ENCODE measurements around the gene AFAP1L1. TPM values are rescaled to one million over a fixed set of nuclear protein-coding genes. Genes with fewer than 3 reads are reported as not detected.

The AFAP1L1 gene
- 44.9 TPM for polyA plus RNA-seq (2013, experiment 1 of 2)
- polyA plus RNA-seq (2013, experiment 2 of 2) = 32.9 TPM

- H3K4me3 ChIP-seq (ENCODE audit: extremely low read depth, insufficient read depth, low read length, poor library complexity, severe bottlenecking) = peak within 1 kb of the TSS; percentile 62
- H3K36me3 ChIP-seq (ENCODE audit: control insufficient read depth, insufficient read depth, low read length) = no peaks in the 10 kb centered on the region
- 1% methylated on average over 46 to 67 of the region's 81 CpGs for WGBS, 2 experiments (ENCODE audit: insufficient coverage in 2 of 2)
- H3K4me1 ChIP-seq (ENCODE audit: control insufficient read depth, insufficient read depth, low read length, poor library complexity, severe bottlenecking) = peaks cover 13% of the 10 kb centered on the region
- H3K27ac ChIP-seq (ENCODE audit: low read depth, low read length, severe bottlenecking) = no peak within 1 kb of the TSS
- H3K9me3 ChIP-seq (ENCODE audit: control insufficient read depth, low read length) = no peaks in the 10 kb centered on the region
Observed at GRCh38 chr5:149271716-149272563, at the start of gene AFAP1L1. Gene AFAP1L1 (plus strand): TSS chr5:149271859. CDS start chr5:149271969, 110 bp downstream.

DNA sequence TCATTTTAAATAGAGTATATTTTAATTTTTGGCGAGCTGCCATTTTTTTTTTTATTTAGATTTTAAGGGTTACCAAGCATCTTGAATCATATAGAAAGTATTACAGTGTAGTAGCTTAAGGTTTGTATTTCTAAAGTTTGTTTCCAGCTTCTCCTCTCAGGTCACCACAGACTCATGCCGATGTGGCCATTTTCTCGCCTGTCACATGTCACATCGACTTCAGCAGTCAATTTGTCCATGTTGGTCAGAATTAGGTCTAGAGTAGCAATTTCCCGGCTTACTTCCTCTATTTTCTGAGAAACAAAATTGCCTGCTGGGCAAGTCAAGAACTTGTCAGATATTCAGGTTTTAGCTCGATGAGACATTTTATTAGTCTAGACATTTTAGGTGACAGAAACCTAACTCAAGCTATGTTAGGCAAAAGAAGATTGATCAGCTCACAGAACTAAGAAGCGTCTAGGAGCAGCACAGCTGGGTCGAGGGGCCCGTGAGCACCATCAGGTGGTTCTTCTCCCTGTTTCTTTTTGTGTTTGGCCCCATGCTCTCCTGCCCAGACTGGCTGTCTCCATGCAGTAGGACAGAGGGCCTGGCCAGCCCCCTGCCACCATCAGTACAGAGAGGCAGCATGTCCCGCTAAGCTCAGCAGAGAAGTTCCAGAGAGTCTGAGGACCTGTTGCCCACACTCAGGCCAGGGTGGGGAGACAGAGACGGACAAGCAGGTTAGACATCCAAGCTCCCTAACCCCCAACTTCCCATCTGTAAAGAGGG lies 48.4 kb upstream of the AFAP1L1 start:
- 86 to 95% methylated on average over 7 to 9 of the region's 11 CpGs for WGBS, 2 experiments (ENCODE audit: insufficient coverage in 2 of 2)
- peaks cover 9% of the 10 kb centered on the region for H3K4me1 ChIP-seq (ENCODE audit: control insufficient read depth, insufficient read depth, low read length, poor library complexity, severe bottlenecking)
- no peaks in the 10 kb centered on the region for H3K36me3 ChIP-seq (ENCODE audit: control insufficient read depth, insufficient read depth, low read length)
- no peak overlapping the region for H3K27ac ChIP-seq (ENCODE audit: low read depth, low read length, severe bottlenecking)
- H3K9me3 ChIP-seq (ENCODE audit: control insufficient read depth, low read length) = no peaks in the 10 kb centered on the region
- H3K4me3 ChIP-seq (ENCODE audit: extremely low read depth, insufficient read depth, low read length, poor library complexity, severe bottlenecking) = no peak overlapping the region

DNA sequence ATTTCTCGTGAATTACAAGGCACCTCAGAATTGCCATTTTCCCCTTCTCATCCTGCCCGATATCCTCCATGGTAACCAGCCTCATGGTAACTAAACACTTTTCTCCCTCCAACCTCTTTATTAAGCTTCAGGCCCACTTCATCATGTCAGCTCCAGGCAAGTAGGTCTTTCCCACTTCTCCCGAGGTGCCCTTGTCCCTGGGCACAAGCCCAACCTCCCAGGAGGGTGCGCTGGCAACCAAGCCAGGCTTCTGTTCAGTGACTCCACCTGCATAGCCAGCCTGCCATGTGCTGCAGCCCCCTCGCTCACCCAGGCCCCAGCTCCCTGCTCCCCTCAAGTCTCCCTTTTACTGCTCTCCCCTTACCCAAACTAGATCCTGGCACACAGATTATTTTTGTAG lies 47.4 kb upstream of the AFAP1L1 start:
- H3K9me3 ChIP-seq (ENCODE audit: control insufficient read depth, low read length) = no peaks in the 10 kb centered on the region
- WGBS, 2 experiments (ENCODE audit: insufficient coverage in 2 of 2) = 90 to 91% methylated on average over 3 to 4 of the region's 5 CpGs
- peaks cover 16% of the 10 kb centered on the region for H3K4me1 ChIP-seq (ENCODE audit: control insufficient read depth, insufficient read depth, low read length, poor library complexity, severe bottlenecking)
- H3K4me3 ChIP-seq (ENCODE audit: extremely low read depth, insufficient read depth, low read length, poor library complexity, severe bottlenecking) = no peak overlapping the region
- no peak overlapping the region for H3K27ac ChIP-seq (ENCODE audit: low read depth, low read length, severe bottlenecking)
- H3K36me3 ChIP-seq (ENCODE audit: control insufficient read depth, insufficient read depth, low read length) = no peaks in the 10 kb centered on the region

DNA sequence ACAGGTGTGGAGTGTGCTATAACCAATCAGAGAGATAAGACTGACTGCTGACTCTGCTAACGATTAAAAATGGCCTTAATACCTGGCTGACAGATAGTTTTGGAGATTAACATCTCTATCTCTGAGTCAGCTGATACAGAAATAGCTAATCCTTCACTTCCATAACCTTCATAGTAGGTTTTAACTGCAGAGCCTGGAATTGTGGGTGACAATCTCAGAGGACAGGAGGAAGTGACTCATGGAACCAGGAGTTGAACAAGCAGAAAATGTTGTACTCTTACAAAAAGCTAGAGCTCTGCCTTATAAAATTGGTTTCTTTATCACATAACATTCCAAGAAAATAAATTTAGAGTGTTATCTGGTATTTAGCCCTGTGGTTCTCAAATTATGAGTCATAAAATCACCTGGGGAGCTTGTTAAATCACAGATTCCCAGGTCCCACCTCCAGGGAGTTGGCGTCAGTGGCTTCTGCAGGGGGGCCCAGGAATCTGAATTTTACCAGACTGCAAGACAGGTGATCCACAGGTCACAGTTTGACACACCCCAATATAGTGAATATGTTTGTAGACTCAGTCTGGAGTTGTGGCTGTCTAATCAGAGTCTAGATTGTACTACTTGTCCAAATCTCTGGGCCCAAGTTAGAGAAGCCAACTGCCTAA lies 44.4 kb upstream of the AFAP1L1 start:
- Histone ChIP-seq H3K9me3 (ENCODE audit: control insufficient read depth, low read length) (no peaks in the 10 kb centered on the region), H3K27ac (ENCODE audit: low read depth, low read length, severe bottlenecking) (no peak overlapping the region), H3K4me3 (ENCODE audit: extremely low read depth, insufficient read depth, low read length, poor library complexity, severe bottlenecking) (no peak overlapping the region), H3K4me1 (ENCODE audit: control insufficient read depth, insufficient read depth, low read length, poor library complexity, severe bottlenecking) (peaks cover 16% of the 10 kb centered on the region), H3K36me3 (ENCODE audit: control insufficient read depth, insufficient read depth, low read length) (no peaks in the 10 kb centered on the region)
- no CpG with 5 or more reads among the region's 2 CpGs for WGBS, 2 experiments (ENCODE audit: insufficient coverage in 2 of 2)

DNA sequence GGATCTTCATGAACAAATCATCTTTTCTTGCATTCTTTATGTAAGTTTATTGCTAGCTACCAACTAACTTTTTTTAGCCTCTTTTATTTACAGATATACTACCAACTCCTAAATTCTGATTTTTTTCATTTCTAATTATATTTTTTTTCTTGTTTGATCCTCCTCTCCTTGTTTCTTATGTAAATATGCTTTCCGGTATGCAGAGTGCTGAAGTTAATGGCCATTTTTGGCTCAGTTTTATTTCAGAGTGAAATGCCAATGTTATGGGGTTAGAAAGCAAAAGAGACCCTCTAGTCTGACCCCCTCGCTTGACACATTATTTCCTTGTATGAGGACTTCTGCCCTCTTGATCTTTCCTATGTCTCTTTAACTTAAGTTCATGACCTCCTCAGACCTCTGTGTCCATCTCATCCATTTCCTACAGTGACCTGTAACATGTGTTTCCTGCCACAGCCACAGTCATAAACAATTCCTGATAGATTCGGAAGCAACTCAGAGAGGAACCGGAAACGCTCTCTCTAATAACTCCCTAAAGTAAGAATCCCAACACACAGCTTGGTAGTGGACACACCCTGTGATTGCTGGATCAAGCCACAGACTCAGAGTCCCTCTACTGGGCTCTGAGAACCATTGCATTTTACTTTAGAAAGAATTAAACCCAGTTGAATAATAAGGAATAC lies 42.9 kb upstream of the AFAP1L1 start:
- H3K4me1 ChIP-seq (ENCODE audit: control insufficient read depth, insufficient read depth, low read length, poor library complexity, severe bottlenecking) = peaks cover 16% of the 10 kb centered on the region
- H3K36me3 ChIP-seq (ENCODE audit: control insufficient read depth, insufficient read depth, low read length) = no peaks in the 10 kb centered on the region
- no peak overlapping the region for H3K4me3 ChIP-seq (ENCODE audit: extremely low read depth, insufficient read depth, low read length, poor library complexity, severe bottlenecking)
- 46 to 47% methylated on average over 3 to 4 of the region's 5 CpGs for WGBS, 2 experiments (ENCODE audit: insufficient coverage in 2 of 2)
- H3K9me3 ChIP-seq (ENCODE audit: control insufficient read depth, low read length) = no peaks in the 10 kb centered on the region
- H3K27ac ChIP-seq (ENCODE audit: low read depth, low read length, severe bottlenecking) = no peak overlapping the region

DNA sequence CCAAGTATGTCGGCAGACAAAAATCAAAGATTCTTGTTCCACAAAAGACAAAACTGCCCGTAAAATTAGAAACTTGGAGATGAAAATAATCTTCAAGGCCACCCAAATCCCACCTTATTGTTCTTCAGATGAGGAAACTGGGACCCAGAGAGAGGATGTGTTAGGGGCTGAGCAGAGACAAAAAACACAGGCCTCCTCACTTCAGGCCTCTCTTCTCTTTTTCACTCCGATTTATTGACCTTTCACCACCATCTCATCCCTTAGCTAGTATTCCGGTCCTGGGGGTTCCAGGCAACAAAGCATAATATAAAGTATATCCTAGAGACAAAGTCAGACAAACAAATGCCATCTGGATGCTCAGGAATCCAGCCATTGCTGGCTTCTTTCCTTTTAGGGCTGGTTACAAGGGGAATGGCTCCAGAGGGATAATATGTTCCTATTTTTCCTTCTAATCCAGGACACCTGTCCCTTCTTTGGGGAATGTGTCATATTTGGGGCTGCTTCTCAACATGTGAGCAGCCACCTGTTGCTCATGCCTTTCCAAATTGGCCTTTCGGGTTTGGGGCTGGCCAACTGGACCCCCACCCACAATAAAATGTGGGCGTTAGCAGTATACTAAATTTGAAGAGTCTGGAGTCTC lies 42.2 kb upstream of the AFAP1L1 start:
- Histone ChIP-seq H3K9me3 (ENCODE audit: control insufficient read depth, low read length) (no peaks in the 10 kb centered on the region), H3K36me3 (ENCODE audit: control insufficient read depth, insufficient read depth, low read length) (no peaks in the 10 kb centered on the region), H3K4me1 (ENCODE audit: control insufficient read depth, insufficient read depth, low read length, poor library complexity, severe bottlenecking) (peaks cover 16% of the 10 kb centered on the region), H3K27ac (ENCODE audit: low read depth, low read length, severe bottlenecking) (no peak overlapping the region), H3K4me3 (ENCODE audit: extremely low read depth, insufficient read depth, low read length, poor library complexity, severe bottlenecking) (no peak overlapping the region)
- no CpG with 5 or more reads among the region's 6 CpGs for WGBS, 2 experiments (ENCODE audit: insufficient coverage in 2 of 2)

GRCh38 chr5:149235841-149236240 lies 35.8 kb upstream of the AFAP1L1 start:
- no peak overlapping the region for H3K4me3 ChIP-seq (ENCODE audit: extremely low read depth, insufficient read depth, low read length, poor library complexity, severe bottlenecking)
- no peaks in the 10 kb centered on the region for H3K36me3 ChIP-seq (ENCODE audit: control insufficient read depth, insufficient read depth, low read length)
- H3K27ac ChIP-seq (ENCODE audit: low read depth, low read length, severe bottlenecking) = no peak overlapping the region
- H3K4me1 ChIP-seq (ENCODE audit: control insufficient read depth, insufficient read depth, low read length, poor library complexity, severe bottlenecking) = no peaks in the 10 kb centered on the region
- no peaks in the 10 kb centered on the region for H3K9me3 ChIP-seq (ENCODE audit: control insufficient read depth, low read length)

- no peaks in the 10 kb centered on the region for H3K9me3 ChIP-seq (ENCODE audit: control insufficient read depth, low read length)
- H3K36me3 ChIP-seq (ENCODE audit: control insufficient read depth, insufficient read depth, low read length) = no peaks in the 10 kb centered on the region
- no peak overlapping the region for H3K27ac ChIP-seq (ENCODE audit: low read depth, low read length, severe bottlenecking)
- WGBS, 2 experiments (ENCODE audit: insufficient coverage in 2 of 2) = 14 to 75% methylated on average over 1 to 2 of the region's 4 CpGs
- H3K4me1 ChIP-seq (ENCODE audit: control insufficient read depth, insufficient read depth, low read length, poor library complexity, severe bottlenecking) = no peaks in the 10 kb centered on the region
- no peak overlapping the region for H3K4me3 ChIP-seq (ENCODE audit: extremely low read depth, insufficient read depth, low read length, poor library complexity, severe bottlenecking)
Observed at GRCh38 chr5:149237662-149238061, 34.0 kb upstream of the AFAP1L1 start.

DNA sequence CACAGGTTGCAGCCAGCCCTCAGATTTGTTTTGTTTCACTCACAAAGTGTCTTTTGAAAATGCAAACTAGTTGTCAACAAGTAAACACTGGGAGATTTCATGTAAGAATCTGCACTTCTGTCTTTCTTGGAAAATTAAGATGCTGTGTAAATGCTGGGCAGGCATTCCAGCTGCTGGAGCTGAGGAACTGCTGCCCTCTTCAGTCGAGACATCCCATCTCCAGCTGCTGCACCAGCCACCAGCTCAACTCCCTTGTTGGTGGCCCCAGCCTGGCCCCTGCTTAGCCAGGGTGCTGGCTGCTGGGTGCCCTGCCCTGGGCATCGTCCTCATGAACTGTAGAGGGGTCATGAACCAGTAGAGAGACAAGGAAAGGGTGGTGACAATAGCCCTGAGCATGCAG lies 33.1 kb upstream of the AFAP1L1 start:
- Histone ChIP-seq H3K4me3 (ENCODE audit: extremely low read depth, insufficient read depth, low read length, poor library complexity, severe bottlenecking) (no peak overlapping the region), H3K9me3 (ENCODE audit: control insufficient read depth, low read length) (no peaks in the 10 kb centered on the region), H3K36me3 (ENCODE audit: control insufficient read depth, insufficient read depth, low read length) (no peaks in the 10 kb centered on the region), H3K27ac (ENCODE audit: low read depth, low read length, severe bottlenecking) (no peak overlapping the region), H3K4me1 (ENCODE audit: control insufficient read depth, insufficient read depth, low read length, poor library complexity, severe bottlenecking) (no peaks in the 10 kb centered on the region)
- 0% methylated on average over 1 of the region's 2 CpGs for WGBS, 2 experiments (ENCODE audit: insufficient coverage in 2 of 2)

DNA sequence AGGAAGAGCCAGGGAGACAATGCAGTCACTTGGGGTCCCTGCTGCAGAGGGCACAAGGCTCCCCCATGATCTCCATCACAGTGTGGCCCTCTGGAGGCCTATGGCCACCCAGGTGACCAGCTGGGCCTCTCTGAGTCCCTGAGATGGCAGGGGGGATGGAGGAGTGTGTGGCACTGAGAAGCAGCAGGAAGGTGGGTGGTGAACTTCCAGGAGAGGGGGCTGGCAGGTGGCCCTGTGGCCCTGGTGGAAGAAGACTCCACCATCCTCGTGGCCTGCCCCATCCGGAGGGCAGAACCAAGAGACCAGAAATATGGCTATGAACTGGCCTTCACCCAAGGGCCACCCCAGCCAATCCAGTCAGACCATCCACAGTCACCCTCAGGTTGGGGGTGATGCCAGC lies 31.7 kb upstream of the AFAP1L1 start:
- 60% methylated on average over 1 of the region's 2 CpGs; no CpG with 5 or more reads in 1 of the 2 experiments for WGBS, 2 experiments (ENCODE audit: insufficient coverage in 2 of 2)
- no peak overlapping the region for H3K27ac ChIP-seq (ENCODE audit: low read depth, low read length, severe bottlenecking)
- no peaks in the 10 kb centered on the region for H3K4me1 ChIP-seq (ENCODE audit: control insufficient read depth, insufficient read depth, low read length, poor library complexity, severe bottlenecking)
- H3K4me3 ChIP-seq (ENCODE audit: extremely low read depth, insufficient read depth, low read length, poor library complexity, severe bottlenecking) = no peak overlapping the region
- no peaks in the 10 kb centered on the region for H3K36me3 ChIP-seq (ENCODE audit: control insufficient read depth, insufficient read depth, low read length)
- H3K9me3 ChIP-seq (ENCODE audit: control insufficient read depth, low read length) = no peaks in the 10 kb centered on the region
